Body of pancreas (tissue), 4 donors: ENCODE results near the gene CACNA1E. TPM values are rescaled to one million over a fixed set of nuclear protein-coding genes. Genes with fewer than 3 reads are reported as not detected.

Experiments
- ATAC-seq: fragments of 150-250 bp; one replicate; pipeline ENCODE4 v1.9.1; 2016
- DNase-seq, 4 donors: peaks; one replicate each; pipeline ENCODE4 v3.0.0-alpha.2; 2019
- H3K27ac ChIP-seq, 4 donors: fragments of 200-600 bp; sonication (generic); 1 replicate in 3 of 4; 2 replicates in 1 of 4; pipeline versions ENCODE4 v1.5.1 to v1.6.1; 2016 to 2019; ENCODE audit warnings: mild to moderate bottlenecking in 1 of 4, mixed read lengths in 1 of 4, moderate library complexity in 1 of 4
- H3K27me3 ChIP-seq, 2 donors: fragments of 200-600 bp; sonication (generic); one replicate each; pipeline ENCODE4 v1.6.0; 2016; ENCODE audit warnings: mild to moderate bottlenecking in 1 of 2
- H3K36me3 ChIP-seq, 2 donors: fragments of 200-600 bp; sonication (generic); replicated peaks in 1 of 2; 2 replicates each; pipeline ENCODE4 v1.5.1; 2016; ENCODE audit warnings: low read depth in 2 of 2; ENCODE audit not compliant: insufficient read depth in 1 of 2
- H3K4me1 ChIP-seq: fragments of 200-600 bp; sonication (generic); one replicate; pipeline ENCODE4 v1.6.0; 2016
- H3K4me3 ChIP-seq, 2 donors: fragments of 200-600 bp; sonication (generic); 1 replicate in 1 of 2; 2 replicates in 1 of 2; pipeline ENCODE4 v1.5.1; 2016 to 2019
- H3K9me3 ChIP-seq, 3 donors: fragments of 200-600 bp; sonication (generic); 1 replicate in 2 of 3; 2 replicates in 1 of 3; pipeline ENCODE4 v1.5.1; 2016
- POLR2A ChIP-seq, 3 donors: fragments of 450-650 bp; IDR thresholded peaks; one replicate each; pipeline ENCODE4 v1.6.1; 2016; ENCODE audit warnings: antibody characterized with exemption in 3 of 3, mild to moderate bottlenecking in 2 of 3
- WGBS, 2 donors: methylation state at CpG; one replicate each; pipeline ENCODE4 v1.1.5; 2017; 5-methylcytosine and 5-hydroxymethylcytosine counted together
- intact Hi-C: fragments of 100-400 bp; cut with DNase I; formaldehyde crosslinking; loops from one replicate; pipeline ENCODE4 v1.15.1; 2023
- total RNA-seq, 2 donors: library from RNA; depleted of rRNA; stranded (reverse); fragments of >200 nt; gene quantifications; one replicate each; pipeline ENCODE4 v1.1.0, GENCODE V29; 2016
- TF ChIP-seq, protein P1 (sequence below), 7 experiments: fragments of 450-650 bp in 4 of 7; fragments of 200-600 bp in 3 of 7; sonication (generic) in 3 of 7; IDR thresholded peaks; one replicate each; pipeline ENCODE4 v1.5.1; 2016 to 2019; ENCODE audit warnings: antibody characterized with exemption in 7 of 7

CACNA1E gene
- total RNA-seq, 2 donors from 2014 or later = 1.0 TPM; not detected in 1

DNA sequence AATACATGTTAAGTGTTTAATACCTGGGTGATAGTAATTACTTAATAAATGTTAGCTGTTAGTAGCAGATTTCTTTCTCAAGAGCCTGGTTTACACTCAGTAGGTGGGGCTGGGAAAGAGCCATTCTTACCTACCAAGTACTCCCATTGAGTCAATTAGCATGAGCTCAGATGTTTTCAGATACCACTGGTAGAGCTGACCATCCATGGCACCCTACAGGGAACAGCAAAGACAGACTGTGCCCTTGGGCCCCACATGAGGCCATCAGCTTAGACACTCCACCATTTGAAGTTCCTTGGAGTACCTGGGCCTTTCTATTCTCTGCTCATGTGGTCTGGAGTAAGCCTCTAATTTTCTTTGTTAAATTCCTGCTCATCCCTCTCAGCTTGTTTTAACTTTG is 179.3 kb downstream of the CACNA1E start:
- Histone ChIP-seq H3K4me3 (no peak overlapping the region), H3K4me1 (no peaks in the 10 kb centered on the region), H3K27me3 (no peaks in the 10 kb centered on the region), H3K36me3 (no peaks in the 10 kb centered on the region), H3K27ac (no peak overlapping the region), H3K9me3 (no peaks in the 10 kb centered on the region)
- intact Hi-C loops = no loop called here
- TF ChIP-seq, protein P1, sequence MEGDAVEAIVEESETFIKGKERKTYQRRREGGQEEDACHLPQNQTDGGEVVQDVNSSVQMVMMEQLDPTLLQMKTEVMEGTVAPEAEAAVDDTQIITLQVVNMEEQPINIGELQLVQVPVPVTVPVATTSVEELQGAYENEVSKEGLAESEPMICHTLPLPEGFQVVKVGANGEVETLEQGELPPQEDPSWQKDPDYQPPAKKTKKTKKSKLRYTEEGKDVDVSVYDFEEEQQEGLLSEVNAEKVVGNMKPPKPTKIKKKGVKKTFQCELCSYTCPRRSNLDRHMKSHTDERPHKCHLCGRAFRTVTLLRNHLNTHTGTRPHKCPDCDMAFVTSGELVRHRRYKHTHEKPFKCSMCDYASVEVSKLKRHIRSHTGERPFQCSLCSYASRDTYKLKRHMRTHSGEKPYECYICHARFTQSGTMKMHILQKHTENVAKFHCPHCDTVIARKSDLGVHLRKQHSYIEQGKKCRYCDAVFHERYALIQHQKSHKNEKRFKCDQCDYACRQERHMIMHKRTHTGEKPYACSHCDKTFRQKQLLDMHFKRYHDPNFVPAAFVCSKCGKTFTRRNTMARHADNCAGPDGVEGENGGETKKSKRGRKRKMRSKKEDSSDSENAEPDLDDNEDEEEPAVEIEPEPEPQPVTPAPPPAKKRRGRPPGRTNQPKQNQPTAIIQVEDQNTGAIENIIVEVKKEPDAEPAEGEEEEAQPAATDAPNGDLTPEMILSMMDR (IDR thresholded peaks at IDR 0.05) = no peak
- no peak for TF ChIP-seq POLR2A (IDR thresholded peaks at IDR 0.05)
- ATAC-seq (no peak), DNase-seq (no peak)

DNA sequence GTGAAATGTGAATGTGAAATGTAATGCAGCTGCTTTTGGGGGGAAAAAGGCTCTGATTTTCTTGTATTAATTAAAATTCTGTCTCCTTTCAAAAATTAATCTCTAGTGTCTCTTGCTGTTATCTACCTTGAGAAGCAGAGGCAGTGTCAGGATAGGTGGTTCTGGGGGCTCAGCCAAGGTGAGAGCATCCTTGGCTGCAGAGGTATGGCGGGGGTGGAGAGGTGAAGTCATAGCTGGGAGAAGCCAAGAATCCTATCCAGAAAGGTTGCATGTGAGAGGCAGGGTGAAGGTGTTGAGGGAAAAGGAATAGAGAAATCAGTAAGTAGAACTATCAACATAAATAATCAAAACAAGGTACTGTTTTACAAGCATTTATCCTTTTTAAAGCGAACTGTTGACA is 181.2 kb downstream of the CACNA1E start:
- DNase-seq = no peak
- intact Hi-C loops = no loop called here
- no peak overlapping the region for H3K27ac ChIP-seq
- no peak for ATAC-seq
- no peaks in the 10 kb centered on the region for H3K9me3 ChIP-seq
- H3K36me3 ChIP-seq = no peaks in the 10 kb centered on the region
- no peaks in the 10 kb centered on the region for H3K27me3 ChIP-seq
- 87 to 88% methylated on average over 2 of the region's 2 CpGs for WGBS, 2 donors
- no peak for TF ChIP-seq POLR2A (IDR thresholded peaks at IDR 0.05)
- TF ChIP-seq, protein P1 (IDR thresholded peaks at IDR 0.05) = no peak
- no peaks in the 10 kb centered on the region for H3K4me1 ChIP-seq
- H3K4me3 ChIP-seq = no peak overlapping the region

DNA sequence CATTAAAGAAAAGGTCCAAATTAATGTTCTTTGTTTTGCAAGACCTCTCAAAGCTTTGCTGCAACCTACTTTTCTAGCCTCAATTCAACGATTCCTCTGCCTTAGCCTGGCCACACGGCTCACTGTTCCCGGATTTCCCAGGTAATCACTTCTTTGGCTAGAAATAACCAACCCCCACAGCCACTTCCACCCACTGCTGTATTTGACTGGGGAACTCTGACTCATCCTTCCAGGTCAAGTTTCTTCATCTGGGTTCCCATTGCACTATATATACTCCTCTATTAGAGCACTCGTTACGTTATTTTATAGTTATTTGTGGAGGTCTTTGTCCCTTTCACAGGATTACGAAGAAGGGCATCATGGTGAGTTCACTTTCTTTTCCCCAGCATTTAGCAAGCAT is 185.9 kb downstream of the CACNA1E start:
- Histone ChIP-seq H3K27me3 (no peaks in the 10 kb centered on the region), H3K27ac (no peak overlapping the region), H3K4me3 (no peak overlapping the region), H3K4me1 (no peaks in the 10 kb centered on the region), H3K36me3 (no peaks in the 10 kb centered on the region), H3K9me3 (peaks cover 0 to 4% (median 0%) of the 10 kb centered on the region in 3 donors)
- intact Hi-C loops = no loop called here
- TF ChIP-seq, protein P1 (IDR thresholded peaks at IDR 0.05) = no peak
- no peak for TF ChIP-seq POLR2A (IDR thresholded peaks at IDR 0.05)
- ATAC-seq = no peak
- no peak for DNase-seq
- 49 to 51% methylated on average over 6 of the region's 6 CpGs for WGBS, 2 donors

DNA sequence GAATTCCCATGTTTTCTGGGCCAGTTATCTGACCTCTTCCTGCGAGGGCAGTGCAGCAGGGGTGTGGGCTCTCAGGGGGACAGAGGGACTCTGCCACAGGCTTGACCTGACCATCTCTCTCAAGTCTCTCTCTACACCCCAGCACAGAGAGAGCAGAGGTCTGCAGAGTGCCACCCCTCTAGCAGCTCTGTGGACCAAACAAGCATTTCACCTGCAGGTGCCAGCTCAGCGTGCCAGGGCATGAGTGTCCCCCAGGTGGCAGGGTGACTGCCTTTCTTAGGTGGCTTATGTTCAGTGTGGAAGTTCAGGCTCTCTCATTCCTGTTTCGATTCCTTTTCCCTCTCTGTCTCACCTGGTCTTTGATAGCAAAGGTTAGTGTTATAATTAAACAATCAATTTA is 191.3 kb downstream of the CACNA1E start:
- TF ChIP-seq, protein P1 (IDR thresholded peaks at IDR 0.05) = no peak
- no peak for TF ChIP-seq POLR2A (IDR thresholded peaks at IDR 0.05)
- DNase-seq (no peak), ATAC-seq (no peak)
- Histone ChIP-seq H3K4me3 (no peak overlapping the region), H3K27me3 (no peaks in the 10 kb centered on the region), H3K9me3 (peaks cover 0 to 4% (median 0%) of the 10 kb centered on the region in 3 donors), H3K36me3 (no peaks in the 10 kb centered on the region), H3K27ac (no peak overlapping the region), H3K4me1 (no peaks in the 10 kb centered on the region)
- 32 to 47% methylated on average over 3 of the region's 3 CpGs for WGBS, 2 donors
- intact Hi-C loops = no loop called here

DNA sequence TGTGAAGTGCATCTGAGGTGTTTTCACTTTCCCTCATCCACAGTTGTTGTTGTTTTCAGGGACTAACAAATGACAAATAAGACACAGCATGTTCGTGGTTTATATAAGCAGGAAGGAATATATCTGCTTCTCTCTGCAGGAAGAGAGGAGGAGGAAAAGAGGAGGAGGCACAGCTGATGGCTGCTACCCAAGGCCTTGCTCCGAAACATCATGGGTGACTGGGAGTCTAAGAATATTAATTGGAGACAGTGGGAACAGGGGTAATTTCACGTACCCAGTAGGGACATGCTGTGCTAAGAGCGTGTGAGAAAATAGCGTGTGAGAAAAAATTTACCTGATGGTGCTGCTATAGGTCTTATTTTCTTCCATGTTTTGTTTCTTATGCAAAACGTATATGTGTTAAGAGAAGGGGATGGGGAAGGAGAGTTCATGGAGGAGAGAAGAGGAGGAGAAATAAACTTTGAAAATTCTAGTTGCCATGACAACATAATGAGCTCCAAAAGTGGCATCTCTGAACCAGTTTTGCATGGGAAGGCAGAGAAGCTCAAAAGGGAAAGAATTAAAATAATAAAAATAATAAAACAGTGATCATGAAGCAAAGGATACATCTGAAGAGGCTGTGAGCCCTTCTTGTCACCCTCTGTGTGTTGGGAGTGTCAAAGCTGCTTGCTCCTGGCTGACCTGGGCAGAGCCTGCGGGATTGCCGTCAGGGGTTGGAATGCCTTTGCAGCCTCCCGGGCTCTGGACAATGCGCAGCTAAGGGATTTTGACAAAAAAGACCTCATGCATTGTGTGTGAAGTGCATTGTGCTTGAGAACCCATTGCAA is 192.0 kb downstream of the CACNA1E start:
- 32 to 35% methylated on average over 10 of the region's 10 CpGs for WGBS, 2 donors
- no peak for ATAC-seq
- intact Hi-C loops = no loop called here

More for the DNA sequence above, 192.0 kb downstream of the CACNA1E start:
- Histone ChIP-seq H3K9me3 (peaks cover 0 to 4% (median 0%) of the 10 kb centered on the region in 3 donors), H3K4me3 (no peak overlapping the region), H3K27ac (no peak overlapping the region), H3K27me3 (no peaks in the 10 kb centered on the region), H3K4me1 (no peaks in the 10 kb centered on the region), H3K36me3 (no peaks in the 10 kb centered on the region)
- DNase-seq = no peak
- TF ChIP-seq, protein P1 (IDR thresholded peaks at IDR 0.05) = no peak
- TF ChIP-seq POLR2A (IDR thresholded peaks at IDR 0.05) = no peak
